T-helper 2 cell treated with Interferon-gamma antibody and Interleukin-4, amounts not matched to agents 100 ng/mL and 5 ng/mL, for 36 hours (primary cell): ENCODE measurements around the gene SLC2A13. TPM values are rescaled to one million over a fixed set of nuclear protein-coding genes. Genes with fewer than 3 reads are reported as not detected.

Experiments
- intact Hi-C: fragments of 100-400 bp; cut with micrococcal nuclease; formaldehyde crosslinking; loops from one replicate; pipeline ENCODE4 v1.15.1; 2023
- total RNA-seq: library from RNA; stranded (reverse); gene quantifications from 2 replicates; pipeline ENCODE4 v1.2.3, GENCODE V29; 2022

The SLC2A13 gene
- total RNA-seq, 1 donor from 2014 or later, result 3.2 TPM

DNA sequence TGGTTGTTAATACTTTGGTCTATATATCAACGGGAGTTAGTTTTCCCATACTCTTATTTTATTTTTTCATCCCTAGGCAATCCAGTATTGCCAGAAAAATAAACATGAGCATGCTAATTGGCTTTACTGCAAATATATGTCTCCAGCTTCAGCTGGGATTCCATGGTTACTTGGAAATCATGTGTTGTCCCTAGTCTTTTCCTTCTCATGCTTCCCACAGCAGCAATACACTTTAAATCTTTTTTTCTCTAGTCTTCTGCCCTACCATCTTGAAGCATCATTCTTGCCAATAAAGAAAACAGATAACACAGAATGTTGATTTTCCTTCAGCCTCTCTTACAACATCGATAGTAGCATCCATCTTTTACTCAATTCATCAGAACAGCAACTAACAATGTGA lies 60.2 kb downstream of the SLC2A13 start:
- intact Hi-C loops, result no loop called here

- intact Hi-C loops, result no loop called here
These were observed 61.5 kb downstream of the SLC2A13 start for GRCh38 chr12:40044396-40044795.

DNA sequence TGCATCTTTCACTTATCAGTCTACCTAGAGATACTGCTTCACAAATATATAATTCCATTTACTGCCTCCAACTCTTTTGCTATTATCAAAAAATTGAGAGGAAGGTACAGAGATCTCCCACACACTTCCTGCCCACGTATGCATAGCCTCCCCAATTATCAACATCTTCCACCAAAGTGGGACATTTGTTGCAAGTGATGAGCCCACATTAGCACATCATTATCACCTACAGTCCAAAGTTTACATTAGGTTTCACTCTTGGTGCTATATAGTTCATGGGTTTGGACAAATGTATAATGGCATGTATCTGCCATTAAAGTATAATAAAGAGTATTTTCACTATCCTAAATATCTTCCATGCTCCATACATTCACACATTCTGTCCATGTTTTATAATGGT lies 66.3 kb downstream of the SLC2A13 start:
- intact Hi-C loops, result no loop called here

DNA sequence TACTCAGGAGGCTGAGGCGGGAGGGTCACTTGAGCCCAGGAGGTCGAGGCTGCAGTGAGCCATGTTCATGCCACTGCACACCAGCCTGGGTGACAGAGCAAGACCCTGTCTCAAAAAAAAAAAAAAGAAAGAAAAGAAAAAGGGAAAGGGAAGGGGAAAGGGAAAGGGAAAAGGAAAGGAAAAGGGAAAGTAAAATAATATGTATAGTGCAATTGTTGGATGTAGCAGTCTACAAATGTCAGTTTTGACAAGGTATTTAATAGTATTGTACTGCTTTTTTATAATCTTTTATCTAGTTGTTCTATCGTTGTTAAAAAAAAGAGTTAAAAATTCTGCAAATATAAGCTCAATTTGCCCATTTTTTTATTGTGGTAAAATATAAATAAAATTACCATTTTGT lies 67.3 kb downstream of the SLC2A13 start:
- intact Hi-C loops, result no loop called here

- intact Hi-C loops, result loop anchor here (5.0 kb wide), 1 partner anchor 73 kb away; the partner anchor contains the start of gene SLC2A13
These were observed 71.2 kb downstream of the SLC2A13 start for GRCh38 chr12:40034712-40035111.

DNA sequence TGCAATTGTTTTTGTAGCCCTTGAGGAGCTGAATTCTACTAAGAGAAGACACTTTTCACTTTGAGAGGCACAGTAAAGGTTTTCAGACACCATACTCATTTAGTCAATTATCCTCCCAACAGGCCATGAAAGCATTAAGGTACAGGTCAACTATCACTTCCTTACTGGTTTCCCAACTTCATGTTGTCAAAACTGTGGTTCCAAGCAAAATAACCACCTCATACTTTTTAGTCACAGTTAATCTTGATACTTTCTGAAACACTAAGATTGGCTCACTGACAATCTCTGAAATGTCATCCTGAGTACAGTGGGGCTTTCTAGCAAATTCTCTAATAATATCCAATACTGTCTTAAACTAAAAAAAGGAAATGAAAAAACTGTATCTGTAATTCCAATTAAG lies 71.7 kb downstream of the SLC2A13 start:
- intact Hi-C loops, result loop anchor here (5.0 kb wide), 1 partner anchor 73 kb away; the partner anchor contains the start of gene SLC2A13

DNA sequence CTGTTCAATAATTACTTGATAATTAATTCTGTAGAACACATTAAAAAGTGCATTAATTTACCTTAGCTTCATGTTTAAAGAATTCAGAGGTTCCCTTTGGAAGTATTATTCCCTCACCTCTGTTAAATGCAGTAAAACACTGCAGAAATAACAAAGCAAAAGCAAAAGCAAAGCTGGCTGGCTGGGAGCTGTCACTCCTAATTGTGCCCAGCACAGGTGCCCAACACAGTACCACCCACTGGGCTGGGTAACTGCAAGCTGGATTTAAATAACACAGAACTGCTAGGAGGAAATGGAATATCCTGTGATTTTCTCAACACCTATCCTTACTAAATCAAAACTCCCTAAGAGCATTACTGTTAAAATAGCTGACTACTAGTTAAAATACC lies 72.6 kb downstream of the SLC2A13 start:
- intact Hi-C loops, result loop anchor here (5.0 kb wide), 1 partner anchor 74 kb away; the partner anchor contains the start of gene SLC2A13

GRCh38 chr12:40032433-40033241 lies 73.2 kb downstream of the SLC2A13 start:
- intact Hi-C loops, result loop anchor here (5.0 kb wide), 1 partner anchor 75 kb away; the partner anchor contains the start of gene SLC2A13

- intact Hi-C loops, result loop anchor here (5.0 kb wide), 1 partner anchor 75 kb away; the partner anchor contains the start of gene SLC2A13
These were observed 73.9 kb downstream of the SLC2A13 start for GRCh38 chr12:40031965-40032364.

DNA sequence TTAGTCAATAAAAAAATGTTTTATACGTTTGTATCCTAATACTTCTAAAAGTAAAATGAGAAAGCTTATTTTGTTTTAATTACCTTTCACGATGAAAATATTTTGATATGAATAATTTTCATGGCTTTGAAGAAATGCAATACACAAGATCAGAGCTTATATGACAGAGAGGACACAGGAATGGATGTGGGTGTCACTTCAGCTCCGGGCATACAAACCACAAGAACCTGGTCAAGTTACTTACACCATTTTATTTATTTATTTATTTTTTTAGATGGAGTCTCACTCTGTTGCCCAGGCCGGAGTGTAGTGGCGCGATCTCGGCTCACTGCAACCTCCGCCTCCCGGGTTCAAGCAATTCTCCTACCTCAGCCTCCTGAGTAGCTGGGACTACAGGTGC lies 74.9 kb downstream of the SLC2A13 start:
- intact Hi-C loops, result loop anchor here (5.0 kb wide), 1 partner anchor 76 kb away; the partner anchor contains the start of gene SLC2A13

GRCh38 chr12:40028296-40028695 lies 77.6 kb downstream of the SLC2A13 start:
- intact Hi-C loops, result no loop called here

DNA sequence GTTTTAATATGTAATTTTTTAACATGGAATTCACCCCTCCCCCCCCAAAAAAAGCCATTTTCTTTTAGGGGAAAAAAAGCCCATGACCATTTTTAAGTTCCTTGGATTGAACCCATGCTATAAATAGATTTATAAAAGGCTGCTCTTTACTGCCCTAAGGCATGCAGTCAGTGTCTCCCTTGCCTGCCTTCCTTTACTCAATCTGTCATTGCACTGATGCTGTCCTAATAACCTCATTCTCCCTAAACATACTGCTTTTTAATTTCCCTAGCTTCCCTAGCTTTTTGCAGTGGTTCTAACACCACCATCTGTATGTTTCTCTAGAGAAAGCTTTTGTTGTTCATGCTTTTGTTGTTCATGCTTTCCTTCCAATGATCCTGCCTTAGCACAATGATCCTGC lies 83.0 kb downstream of the SLC2A13 start:
- intact Hi-C loops, result no loop called here

- intact Hi-C loops, result no loop called here
These were observed 85.6 kb downstream of the SLC2A13 start for GRCh38 chr12:40020261-40020691.

GRCh38 chr12:40017488-40017887 lies 88.4 kb downstream of the SLC2A13 start:
- intact Hi-C loops, result no loop called here

GRCh38 chr12:40016980-40017379 lies 88.9 kb downstream of the SLC2A13 start:
- intact Hi-C loops, result no loop called here

GRCh38 chr12:40015881-40016280 lies 90.0 kb downstream of the SLC2A13 start:
- intact Hi-C loops, result no loop called here

GRCh38 chr12:40015345-40015744 lies 90.5 kb downstream of the SLC2A13 start:
- intact Hi-C loops, result no loop called here

DNA sequence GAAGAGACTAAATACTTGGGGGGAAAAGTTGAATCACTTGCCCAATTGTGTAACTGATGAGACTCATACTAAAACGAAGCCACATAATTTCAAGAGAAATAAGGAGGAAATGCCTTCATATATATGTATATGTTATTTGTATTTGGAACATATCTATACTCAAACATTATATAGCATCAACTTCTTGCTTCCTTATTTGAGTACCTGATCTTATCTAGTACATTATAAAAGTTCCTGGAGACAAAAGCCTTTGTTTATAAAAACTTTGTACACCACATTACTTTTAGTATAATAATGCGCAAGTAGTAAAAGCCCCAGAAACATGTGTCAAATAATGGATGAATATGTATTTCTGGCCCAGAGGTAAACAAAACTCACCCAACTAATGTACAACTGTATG lies 92.0 kb downstream of the SLC2A13 start:
- intact Hi-C loops, result loop anchor here (5.0 kb wide), 1 partner anchor 908 kb away; no protein-coding TSS in a partner anchor

DNA sequence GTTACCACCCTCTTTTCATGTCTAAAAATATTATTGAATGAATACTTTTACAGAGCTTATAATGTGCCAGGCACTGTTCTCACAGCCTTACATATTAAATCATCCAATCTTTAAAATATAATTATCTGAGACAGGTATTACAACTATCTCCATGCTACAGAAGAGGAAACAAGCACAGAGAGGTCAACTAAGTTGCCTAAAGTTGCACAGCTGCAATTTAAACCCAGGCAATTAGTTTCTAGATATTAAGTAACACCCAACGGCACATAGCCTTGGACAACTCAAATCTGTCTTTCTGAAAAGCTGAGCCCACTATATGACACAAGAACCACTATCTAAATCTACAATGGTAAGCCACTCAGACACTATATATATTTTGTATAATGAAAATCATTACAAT lies 92.6 kb downstream of the SLC2A13 start:
- intact Hi-C loops, result loop anchor here (5.0 kb wide), 1 partner anchor 909 kb away; no protein-coding TSS in a partner anchor

- intact Hi-C loops, result loop anchor here (5.0 kb wide), 1 partner anchor 910 kb away; no protein-coding TSS in a partner anchor
These were observed 93.2 kb downstream of the SLC2A13 start for GRCh38 chr12:40012711-40013110.

DNA sequence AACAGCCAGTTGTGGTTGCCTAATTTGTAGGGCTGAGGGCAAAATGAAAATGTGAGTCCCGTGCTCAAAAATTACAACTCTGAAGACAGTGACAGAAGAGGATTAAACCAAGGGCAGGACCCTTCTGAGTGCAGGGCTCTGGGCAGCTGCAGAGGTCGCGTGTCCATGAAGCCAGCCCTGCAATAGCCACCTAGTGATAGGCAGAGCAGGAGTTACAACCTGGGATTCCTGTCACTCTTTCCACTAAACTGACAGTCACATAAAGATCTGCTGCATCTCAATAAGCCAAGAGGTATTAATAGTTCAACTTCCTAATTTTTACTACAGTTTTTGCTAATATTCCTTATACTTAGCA lies 94.1 kb downstream of the SLC2A13 start:
- intact Hi-C loops, result loop anchor here (1.0 to 5.0 kb wide), 3 partner anchors 96 to 911 kb away; no protein-coding TSS in a partner anchor
